Activated CD4-positive, alpha-beta T cell treated with anti-CD3 and anti-CD28 coated beads, Interleukin-10, Interleukin-2, amounts not matched to agents 100 ng/mL and 50 ng/mL, durations not matched to agents 16 hours and 8 hours (primary cell): Measurements from ENCODE around the gene CHDH.
A peak's percentile ranks its signal among the peaks of the same experiment; 100 is the strongest.

Source experiments
- DNase-seq: peaks from one replicate; pipeline ENCODE4 v3.0.0-alpha.2; 2020

Gene CHDH

DNA sequence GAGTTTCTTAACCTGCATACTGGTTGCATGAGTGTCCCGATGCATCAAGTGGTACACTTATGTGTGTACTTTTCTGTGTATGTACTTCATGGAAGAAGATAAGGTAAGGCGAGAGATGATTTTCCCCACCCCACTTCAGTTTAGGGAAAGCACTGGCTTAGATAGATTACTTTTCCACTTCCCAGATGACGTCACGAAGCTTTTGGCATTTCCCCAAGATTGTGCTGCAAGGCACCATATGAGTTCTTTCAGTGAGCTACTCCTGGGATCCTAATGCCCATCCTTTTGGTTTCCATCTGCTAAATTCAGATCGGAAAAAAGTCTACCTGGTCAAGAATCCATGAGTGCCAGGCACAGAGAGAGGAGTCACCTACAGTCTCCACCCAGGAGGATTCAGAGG lies 4.7 kb upstream of the CHDH start:
- DNase-seq = no peak

DNA sequence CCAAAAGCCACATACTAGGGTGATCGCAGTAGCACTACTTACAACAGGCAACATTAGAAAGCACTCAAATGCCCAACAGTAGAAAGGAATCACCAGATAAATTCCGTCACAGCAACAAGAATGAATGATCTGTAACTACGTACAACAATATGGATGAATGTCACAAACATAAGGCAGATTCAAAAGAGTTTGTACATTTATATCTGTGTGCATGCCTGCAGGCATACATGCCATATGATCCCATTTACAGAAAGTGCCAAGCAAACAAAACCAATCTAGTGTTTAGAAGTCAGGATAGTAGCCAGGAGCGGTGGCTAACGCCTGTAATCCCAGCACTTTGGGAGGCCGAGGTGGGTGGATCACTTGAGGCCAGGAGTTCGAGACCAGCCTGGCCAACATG lies 3.7 kb upstream of the CHDH start:
- DNase-seq = no peak

DNA sequence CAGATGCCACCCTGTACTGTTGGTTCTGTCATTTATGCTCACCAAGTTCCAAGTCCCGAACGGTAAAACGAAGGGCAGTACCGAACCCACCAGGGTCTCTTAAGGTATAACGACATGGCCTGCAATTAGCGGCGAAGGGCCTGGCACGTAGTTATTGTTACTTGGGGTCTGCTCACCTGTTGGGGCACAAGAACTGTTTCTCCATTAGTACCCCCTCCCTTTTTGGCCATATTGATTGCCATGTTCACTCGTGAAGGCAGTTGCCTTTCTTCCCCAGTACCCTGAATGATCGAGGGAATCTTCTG lies 584 bp upstream of the CHDH start:
- DNase-seq = no peak

DNA sequence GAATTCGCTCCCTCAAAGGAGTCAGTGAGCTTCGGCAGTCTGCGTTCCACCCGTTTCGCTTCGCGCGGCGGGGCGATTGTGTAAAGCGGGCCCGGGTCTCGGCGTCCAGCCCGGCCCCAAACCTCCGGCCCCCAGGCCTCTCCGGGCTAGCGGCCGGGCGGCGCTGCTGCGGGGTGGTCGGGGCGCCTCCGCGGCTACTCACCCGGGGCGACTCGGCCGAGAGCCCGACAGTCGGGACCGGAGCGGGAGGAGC lies 412 bp downstream of the CHDH start:
- DNase-seq = no peak

DNA sequence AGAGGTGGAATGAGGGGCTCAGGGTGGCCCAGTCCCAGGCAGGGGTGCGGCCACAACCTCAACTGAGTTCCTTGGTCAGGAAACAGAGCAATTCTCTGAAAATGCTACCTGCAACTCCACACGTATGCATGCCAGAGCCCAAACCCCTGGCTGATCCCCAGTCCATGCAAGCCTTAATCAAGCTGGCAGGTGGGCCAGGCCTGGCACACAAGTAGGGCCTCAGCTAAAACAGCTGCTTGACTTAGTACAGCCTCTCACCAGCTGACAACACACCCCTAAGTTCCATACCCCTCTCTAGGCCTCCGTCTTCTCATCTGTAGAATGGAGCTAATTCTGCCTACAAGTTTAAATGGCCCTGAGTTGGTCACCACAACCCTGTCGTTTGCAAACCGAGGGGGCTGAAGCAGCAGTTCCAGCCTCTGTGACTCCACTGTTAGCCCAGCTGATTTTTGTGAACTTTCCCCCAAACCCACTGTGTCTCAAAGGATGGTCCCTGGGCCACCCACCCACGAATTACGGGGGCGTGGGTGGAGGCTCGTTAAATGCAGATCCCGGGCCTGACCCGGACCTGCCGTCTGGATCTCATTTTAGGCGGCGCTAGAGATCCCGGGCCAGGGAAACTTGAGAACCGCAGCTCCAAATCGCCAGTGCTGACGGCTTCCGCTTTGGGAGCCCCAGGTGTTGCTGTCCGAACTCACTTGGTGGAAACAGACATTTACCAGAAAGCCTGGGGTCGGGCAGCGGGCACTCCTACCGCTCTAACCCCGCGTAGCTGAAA lies 927 bp downstream of the CHDH start:
- peak; percentile 8 for DNase-seq

DNA sequence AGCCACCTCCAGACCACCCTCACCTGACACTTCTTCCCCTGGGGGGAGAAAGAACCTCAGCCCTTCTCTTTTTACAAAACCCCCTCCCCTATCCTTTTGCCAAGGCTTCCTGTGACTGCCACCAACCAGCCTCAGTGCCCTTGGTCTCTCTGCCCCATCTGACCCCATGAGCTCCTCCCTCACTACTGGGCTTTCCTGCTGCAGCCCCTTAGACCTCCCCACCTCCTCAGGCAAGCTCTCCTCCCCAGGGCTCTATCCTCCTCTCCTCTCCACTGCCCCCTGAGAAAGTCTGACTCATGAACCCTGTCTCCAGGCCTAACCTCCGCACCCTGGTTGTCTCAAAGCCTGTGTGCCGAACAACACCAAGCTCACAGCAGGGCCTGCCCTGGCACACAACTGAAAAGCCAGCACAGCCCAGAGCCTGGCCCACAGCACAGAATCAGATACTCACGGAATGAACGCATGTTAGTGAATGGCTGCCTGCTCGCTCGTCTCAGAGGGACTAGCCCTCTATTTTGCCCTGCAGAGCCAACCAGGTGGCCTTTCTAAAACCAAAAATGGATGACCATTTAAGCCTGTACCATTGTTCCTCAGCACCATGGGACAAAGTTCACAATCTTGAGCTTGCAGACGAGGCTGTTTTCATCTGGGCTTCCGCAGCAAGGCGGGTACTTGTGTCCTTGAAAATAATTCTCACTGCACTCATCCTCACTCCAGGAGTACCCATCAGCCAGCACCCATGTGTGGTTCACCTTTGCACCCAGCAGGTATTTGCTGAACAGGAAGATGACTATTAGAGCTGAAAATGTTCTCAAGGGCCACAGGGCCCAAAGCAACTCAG lies 1.7 kb downstream of the CHDH start:
- DNase-seq = no peak

DNA sequence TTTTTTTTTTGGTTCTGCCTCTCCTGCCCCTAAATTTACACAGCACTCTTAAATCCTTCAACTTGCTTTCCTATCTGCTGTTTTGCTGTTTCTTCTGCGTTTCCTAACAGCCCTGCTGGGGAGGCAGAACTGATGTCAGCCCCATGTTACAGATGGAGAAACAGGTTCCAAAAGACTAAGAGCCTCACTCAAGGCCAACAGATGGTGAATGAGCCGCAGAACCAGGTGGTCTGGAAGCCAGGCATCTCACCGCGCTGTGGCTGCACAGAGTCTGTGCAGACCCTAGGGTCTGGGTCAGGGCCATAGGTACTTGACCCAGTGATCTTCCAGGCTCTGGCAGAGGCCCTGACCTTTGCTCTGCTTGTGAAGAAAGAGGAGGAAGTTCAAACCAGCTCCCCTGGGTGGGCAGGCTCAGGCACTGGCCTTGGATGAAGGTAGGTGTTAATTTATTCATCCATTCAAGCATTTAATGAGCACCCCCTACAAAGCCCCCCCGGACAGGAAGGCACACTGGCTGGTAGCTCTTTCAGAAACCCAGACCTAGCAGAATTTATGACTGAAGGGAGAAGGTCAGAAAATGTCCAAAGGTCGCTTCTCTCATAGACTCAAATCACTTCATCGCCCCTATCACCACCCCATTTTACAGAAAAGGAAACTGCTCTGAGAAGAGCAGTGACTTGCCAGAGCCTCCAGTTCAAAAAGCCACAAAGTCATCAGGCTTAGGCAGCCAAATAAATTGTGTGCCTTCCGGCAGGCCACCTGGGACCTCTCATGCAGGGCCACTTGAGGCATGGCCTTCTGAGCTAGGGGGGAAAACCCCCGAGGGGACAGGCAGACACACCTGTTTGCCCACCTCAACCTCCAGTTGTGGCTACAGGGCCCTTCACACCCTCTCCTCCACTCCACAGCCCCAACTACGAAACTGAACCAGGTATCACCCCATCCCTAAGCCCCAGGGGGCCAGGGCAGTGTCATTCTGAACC lies 2.7 kb downstream of the CHDH start:
- DNase-seq = no peak

DNA sequence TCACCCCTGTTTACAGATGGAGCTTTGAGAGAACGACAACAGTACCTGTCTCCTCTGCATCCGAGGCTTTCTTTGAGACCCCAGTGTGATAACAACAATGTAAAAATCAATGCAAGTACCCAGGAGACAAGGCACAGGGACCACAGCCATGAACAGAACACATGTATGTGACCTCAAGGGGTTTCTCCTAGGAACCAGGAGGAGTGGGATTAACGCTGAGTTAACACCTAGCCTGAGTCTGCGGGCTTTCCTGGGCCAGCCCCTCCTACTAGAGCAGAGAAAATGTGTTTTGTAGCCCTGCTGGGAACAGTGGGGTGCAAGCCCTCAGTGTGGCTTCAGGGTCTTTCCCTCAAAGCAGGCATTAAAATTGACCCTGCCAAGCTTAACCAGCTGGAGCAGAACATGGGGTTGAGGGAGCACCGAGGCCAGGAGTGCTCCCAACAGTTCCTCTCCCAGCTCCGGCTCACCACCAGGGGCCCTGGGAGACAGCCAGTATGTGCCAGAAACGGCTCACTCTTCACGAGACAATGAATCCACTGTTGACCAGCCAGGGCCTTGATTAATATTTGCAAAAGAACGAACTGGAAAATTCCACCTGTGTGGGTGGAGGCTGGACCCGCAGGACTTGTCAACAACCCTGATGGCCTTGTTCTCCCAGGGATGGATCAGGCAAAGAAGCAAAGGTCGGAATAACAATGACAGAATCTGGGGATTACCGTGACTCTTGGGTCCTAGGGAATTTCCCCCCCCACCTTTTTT lies 3.6 kb downstream of the CHDH start:
- DNase-seq = no peak

DNA sequence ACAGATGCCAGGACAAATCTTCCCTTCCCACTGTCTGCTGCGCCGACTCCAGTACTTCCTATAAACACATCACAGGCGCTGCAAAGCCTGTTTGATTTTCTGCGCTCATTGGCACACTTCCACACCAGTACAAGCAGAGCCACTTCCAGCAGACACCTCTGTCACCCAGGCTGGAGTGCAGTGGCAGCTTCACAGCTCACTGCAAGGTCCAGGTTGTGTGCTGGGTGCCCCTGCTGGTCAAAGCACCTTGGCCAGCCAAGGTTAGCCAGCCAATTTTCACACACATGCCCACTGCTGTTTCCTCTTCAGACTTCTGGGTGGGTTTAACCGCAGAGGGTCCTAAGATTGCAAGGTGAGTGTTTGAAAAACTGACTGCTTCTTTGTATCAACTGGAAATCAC lies 4.9 kb downstream of the CHDH start:
- DNase-seq = no peak

DNA sequence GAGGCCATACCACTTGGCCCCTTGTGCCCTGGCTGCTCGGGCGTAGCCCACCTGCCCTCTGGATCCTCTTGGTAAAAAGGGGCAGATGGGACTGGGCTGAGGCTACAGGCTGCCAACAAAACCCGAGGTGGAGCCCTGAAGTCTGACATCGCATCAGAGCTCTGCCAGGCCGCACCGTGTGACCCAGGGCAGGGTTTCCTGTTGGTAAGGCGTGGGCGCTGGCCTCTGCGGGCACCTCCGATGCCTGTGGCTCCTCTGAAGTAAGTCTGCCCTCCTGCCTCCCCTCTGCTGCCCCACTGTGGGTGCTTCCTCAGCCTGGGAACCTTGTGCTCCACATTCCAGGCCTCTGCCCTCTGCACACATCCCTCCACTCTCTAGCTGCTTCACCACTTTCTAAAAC lies 8.9 kb downstream of the CHDH start:
- no peak for DNase-seq

DNA sequence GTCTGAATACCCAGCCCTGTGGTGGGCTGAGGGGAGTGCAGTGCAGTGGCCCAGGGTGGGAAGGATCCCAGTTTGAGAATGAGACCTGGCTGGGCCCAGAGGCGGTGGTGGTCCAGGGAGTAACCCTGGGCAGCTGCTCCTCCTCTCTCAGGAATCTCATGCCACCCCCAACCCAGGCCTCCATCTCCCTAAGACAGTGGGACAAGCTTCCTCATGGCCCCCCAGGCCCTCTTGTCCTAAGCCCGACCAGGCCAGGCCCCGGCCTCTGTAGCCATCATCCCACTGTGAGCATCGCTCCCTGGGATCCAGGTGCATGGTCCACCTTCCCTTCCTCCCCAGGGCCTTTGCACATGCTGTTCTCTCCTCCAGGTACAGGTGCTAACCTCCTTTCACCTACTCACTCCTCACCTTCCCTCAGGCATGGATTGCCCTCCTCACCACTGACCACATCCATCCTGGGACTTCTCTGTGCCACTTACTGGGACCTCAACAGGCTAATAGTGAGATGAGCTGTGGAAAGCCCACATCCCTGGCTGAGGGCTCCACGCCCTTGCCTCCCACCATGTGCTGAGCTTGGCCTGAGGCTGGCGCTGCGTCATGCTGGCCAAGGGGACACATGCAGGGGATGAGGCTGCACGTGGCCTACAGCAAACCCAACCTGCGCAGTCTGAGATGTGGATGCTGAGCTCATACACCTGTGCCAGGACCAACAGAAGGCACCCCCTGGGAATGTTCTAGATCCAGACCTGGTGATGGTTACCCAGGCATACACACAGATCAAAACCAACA lies 9.9 kb downstream of the CHDH start:
- no peak for DNase-seq

DNA sequence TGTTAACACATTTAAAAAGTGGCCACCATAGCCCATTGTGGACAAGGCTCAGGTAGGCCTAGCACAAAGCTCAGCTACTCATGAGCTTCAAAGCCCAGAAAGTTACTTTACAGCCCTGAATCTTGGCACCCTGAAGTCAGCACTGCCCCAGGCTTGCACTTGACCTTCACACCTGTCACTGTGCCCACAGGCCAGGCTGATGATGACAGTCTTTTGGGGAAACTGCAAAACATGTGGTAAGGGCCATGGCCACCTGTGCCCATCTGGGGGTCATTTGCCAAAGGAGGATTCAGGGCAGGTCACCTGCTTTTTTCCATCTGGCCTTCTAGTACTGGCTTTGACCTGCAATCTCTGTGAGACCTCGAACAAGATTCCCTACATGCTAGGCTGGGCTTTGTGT lies 11.0 kb downstream of the CHDH start:
- no peak for DNase-seq

DNA sequence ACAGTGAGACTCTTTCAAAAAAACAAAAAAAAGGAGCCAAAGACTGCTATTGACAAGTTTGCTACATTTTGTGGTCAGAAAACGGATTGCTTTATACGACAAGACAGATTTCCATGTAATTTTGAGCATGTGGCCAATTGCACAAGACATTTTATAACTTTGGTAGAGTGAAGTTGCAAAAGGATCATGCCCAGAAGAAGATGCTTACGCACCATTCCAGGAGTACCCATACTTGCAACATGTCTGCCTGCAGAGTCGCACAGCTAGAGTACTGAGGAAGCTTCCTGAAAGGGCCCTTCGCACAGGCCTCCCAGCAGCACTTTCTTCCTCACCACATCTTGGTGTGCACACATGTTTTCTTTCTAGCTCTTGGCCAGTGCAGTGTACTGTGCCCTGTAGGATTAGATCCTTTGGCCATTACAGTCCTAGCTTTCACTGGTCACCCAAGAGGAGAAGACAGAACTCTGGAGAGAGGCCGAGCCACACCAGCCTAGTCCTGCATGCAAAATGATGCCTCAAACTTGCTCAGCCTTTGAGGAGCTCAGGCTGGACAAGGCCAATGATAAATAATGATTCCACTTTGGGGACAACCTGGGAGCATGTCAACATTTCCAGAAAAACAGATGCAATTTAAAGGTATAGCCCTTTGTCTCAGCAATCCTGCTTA lies 11.7 kb downstream of the CHDH start:
- no peak for DNase-seq

DNA sequence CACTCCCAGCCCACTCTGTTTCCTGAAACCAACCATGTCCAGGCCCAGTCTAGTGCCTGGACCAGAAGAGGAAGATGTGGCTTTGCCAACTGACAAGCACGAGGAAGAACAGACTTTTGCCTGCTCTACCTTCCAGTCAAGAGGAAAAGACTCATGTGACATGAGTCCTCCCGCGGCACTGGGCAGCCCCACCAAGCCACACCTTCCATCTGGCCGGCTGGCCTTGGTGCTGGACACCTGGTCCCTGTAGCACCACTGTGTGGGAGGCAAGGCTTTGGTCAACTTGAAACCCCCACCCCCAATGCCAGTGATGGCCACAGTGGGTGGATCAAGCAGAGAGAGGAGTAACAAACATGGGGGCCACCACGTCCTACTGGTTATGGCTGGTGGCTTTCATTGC lies 12.5 kb downstream of the CHDH start:
- no peak for DNase-seq

DNA sequence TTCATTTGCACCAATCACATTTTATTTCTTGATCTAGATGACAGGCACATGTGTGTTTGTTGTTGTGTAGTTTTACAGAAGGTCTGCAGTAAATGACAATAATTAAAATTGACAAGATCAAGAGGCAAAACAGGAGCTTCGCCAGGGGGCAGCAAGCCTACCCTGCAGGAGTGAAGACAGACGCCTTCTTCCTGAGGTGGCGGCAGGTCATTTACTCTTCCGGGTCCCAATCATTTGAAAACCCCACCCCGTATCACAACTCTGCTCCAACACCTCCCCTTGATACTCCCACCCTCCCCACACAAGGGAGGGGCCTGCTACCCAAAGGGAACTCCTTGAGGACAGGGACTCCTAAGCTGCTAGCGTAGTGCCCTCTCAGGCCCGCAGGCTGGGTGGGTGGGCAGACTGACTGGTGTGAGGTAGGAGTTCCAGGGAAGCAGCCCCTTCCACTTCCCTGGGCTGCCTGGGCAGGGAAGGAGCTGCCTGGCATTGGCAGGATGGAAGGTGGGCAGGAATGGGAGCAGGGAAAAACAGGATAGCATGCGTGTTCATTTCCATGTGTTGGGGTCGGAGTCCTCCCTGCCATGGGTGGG lies 13.1 kb downstream of the CHDH start:
- no peak for DNase-seq

DNA sequence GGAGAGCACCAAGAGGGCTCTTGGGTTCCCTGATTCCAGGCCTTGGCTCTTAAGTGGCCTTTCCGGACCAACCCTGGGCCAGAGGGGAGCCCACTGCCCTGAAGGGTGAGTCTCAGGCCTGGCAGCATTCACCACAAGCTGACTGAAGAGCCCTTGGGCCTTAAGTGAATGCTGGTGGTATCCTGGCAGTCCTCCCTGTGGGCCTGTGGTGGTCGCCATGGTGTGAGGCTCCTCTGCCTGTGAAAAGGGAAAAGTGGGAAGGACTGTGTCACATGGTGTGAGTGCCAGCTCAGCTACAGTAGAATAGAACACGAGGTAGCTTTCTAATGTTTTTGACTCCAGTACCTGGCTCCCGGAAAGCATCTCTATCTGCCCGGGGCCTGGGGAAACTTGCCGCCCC lies 15.3 kb downstream of the CHDH start:
- DNase-seq = no peak

DNA sequence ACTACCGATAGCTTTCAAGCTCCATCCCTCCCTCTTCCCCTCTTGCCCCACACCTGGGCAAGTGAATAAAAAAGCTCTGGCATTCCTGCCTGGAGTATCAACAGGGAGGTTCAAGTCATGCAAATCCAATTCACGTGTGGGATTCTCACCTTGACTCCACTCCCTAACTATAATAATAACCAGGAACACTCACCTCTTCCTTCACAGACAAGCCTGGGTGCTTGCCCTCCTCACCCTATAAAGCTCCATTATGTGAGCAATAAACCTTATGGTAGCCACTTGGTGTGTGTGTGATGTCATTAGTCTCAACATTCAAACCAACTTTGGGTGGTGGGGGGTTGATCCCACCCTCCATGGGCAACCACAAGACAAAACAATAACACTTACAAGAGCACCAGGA lies 16.6 kb downstream of the CHDH start:
- DNase-seq = no peak

DNA sequence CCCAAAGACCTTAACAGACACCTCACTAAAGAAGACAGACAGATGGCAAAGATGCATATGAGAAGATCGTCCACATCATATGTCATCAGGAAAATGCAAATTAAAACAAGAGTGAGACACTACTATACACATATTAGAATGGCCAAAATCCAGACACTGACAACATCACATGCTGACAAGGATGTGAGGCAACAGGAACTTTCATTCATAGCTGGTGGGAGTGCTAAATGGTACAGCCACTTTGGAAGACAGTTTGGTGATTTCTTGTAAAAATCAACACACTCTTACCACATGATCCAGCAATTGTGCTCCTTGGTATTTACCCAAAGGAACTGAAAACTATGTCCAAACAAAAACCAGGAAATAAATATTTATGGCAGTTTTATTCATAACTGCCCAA lies 17.6 kb downstream of the CHDH start:
- no peak for DNase-seq

DNA sequence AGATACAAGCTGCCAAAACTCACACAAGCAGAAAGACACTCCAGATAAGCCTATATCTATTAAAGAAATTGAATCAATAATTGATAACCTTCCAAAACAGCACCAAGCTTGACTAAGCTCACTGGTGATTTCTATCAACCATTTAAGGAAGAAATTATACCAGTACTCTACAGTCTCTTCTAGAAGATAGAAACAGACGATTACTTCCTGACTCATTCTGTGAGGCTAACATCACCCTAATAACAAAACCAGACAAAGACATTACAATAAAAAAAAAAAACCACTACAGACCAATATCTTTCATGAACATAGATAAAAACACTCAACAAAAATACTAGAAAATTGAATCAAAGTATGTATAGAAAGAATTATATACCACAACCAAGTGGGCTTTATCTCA lies 20.2 kb downstream of the CHDH start:
- DNase-seq = no peak

DNA sequence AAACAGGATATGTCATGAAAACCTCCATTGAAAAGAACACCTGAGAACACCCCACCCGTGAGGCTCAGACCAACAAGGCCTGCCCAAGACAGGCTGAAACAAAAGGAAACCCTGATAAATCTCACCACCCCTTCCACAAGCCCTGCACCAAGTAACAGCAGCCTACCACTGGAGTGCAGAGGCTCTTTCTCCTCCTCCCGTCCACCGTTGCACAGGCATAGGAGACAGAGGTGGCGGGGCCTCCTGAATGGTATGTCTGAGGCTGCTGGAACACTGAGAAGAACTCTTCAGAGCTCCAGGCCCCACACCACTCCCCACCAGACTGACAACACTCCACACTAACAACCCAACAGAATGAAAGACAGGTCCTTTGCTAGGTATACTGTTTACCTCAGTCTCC lies 21.4 kb downstream of the CHDH start:
- DNase-seq = no peak

DNA sequence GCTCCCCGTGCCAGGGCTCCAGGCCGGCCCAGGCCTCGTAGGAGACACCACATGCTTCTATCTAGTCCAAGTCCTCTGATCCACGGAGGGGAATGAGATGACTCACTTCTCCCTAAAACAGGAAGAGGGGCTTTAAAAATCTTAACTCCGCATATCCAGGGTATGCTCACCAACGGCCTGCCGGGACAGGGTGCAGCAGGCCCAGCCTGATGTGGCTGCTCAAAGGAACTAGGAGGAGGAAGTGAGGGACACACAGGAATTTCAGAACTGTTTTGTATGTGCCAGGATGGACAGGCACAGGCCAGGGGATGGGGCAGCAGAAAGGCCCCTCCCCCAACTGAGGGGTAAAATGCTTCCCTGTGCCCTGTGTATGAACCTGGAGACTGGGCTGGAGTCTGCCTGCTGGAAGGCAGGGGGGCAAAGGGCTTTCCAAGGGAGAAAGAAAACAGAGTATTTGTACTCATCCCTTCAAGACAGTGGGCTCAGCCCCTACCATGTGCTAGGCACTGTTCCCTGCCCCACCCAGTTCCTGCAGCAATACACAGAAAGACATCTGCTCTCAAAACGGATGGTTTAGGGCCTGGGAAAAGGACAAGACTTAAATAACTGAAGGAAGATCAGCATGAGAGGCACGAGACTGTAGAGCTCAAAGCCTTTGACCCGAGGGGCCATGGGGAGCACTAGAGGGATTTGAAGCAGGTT lies 22.1 kb downstream of the CHDH start:
- no peak for DNase-seq
